Stimulated activated memory B cell treated with anti-CD40 and anti-IgM and Interleukin-4, amounts not matched to agents 10 μg/mL and 1 μg/mL and 100 μg/mL, for 72 hours (primary cell): Measurements from ENCODE around the gene FXN.

Experiments used
- ATAC-seq: fragments of 150-1000 bp; cut with Tn5 transposase; 2 replicates; pipeline ENCODE4 v1.10.0; 2021
- H3K27ac Mint-ChIP-seq: one replicate; pipeline ENCODE4 v1.8.0; 2022; ENCODE audit warnings: mild to moderate bottlenecking, mixed read lengths
- H3K27me3 Mint-ChIP-seq: one replicate; pipeline ENCODE4 v1.8.0; 2022; ENCODE audit warnings: mixed read lengths
- H3K36me3 Mint-ChIP-seq: one replicate; pipeline ENCODE4 v1.8.0; 2022; ENCODE audit warnings: mixed read lengths
- H3K4me1 Mint-ChIP-seq: one replicate; pipeline ENCODE4 v1.8.0; 2022; ENCODE audit warnings: mixed read lengths
- H3K4me3 Mint-ChIP-seq: one replicate; pipeline ENCODE4 v1.8.0; 2022; ENCODE audit warnings: mild to moderate bottlenecking, moderate library complexity, mixed read lengths
- H3K9me3 Mint-ChIP-seq: one replicate; pipeline ENCODE4 v1.8.0; 2022; ENCODE audit warnings: mixed read lengths

The FXN gene

DNA sequence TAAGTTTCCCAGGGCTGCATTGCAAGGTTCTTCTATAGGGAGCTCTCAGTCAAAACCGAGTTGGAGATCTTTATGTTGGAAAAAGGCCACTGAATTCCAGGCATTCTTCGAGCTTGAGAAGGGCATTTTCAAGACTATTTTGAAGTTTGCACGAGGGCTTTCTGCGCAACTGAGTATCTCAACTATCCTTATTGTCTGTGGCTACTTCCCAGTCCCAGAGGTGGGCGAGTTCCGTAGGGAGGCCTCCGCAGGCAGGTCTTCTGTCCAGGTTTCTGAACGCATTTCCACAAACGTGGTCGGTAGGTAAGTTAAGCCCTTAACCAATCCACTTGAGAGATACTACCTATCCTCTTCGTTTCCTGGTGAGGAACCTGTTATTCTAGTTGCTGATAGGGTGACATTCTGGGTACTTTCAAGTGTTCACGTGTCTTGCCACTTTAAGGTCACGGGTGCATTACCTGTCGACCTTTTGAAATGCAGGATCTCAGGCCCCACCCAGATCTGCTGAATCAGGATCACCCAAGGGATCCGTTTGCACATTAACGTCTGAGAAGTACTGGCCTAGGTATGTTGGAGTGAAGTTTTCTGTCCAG lies 87.1 kb downstream of the FXN start:
- Mint-ChIP-seq H3K4me3 (peak overlapping the region; percentile 88), H3K36me3 (no peaks in the 10 kb centered on the region), H3K27me3 (no peaks in the 10 kb centered on the region), H3K9me3 (no peaks in the 10 kb centered on the region), H3K4me1 (peaks cover 25% of the 10 kb centered on the region), H3K27ac (peak overlapping the region; percentile 77)
- ATAC-seq: no peak

GRCh38 chr9:69130456-69131441 lies 95.2 kb downstream of the FXN start:
- H3K27me3 Mint-ChIP-seq: peaks cover 17% of the 10 kb centered on the region
- no peaks in the 10 kb centered on the region for H3K4me1 Mint-ChIP-seq
- H3K9me3 Mint-ChIP-seq: no peaks in the 10 kb centered on the region
- peaks cover 6% of the 10 kb centered on the region for H3K36me3 Mint-ChIP-seq
- no peak for ATAC-seq
- H3K27ac Mint-ChIP-seq: no peak overlapping the region
- H3K4me3 Mint-ChIP-seq: no peak overlapping the region

GRCh38 chr9:69131682-69132081 lies 96.1 kb downstream of the FXN start:
- H3K27ac Mint-ChIP-seq: no peak overlapping the region
- H3K4me3 Mint-ChIP-seq: no peak overlapping the region
- H3K36me3 Mint-ChIP-seq: peaks cover 6% of the 10 kb centered on the region
- no peaks in the 10 kb centered on the region for H3K4me1 Mint-ChIP-seq
- ATAC-seq: no peak
- peaks cover 17% of the 10 kb centered on the region for H3K27me3 Mint-ChIP-seq
- no peaks in the 10 kb centered on the region for H3K9me3 Mint-ChIP-seq

- H3K27ac Mint-ChIP-seq: no peak overlapping the region
- peaks cover 17% of the 10 kb centered on the region for H3K27me3 Mint-ChIP-seq
- no peaks in the 10 kb centered on the region for H3K4me1 Mint-ChIP-seq
- peaks cover 6% of the 10 kb centered on the region for H3K36me3 Mint-ChIP-seq
- H3K4me3 Mint-ChIP-seq: no peak overlapping the region
- no peak for ATAC-seq
- H3K9me3 Mint-ChIP-seq: no peaks in the 10 kb centered on the region
These were observed 96.8 kb downstream of the FXN start for GRCh38 chr9:69132361-69132760.

DNA sequence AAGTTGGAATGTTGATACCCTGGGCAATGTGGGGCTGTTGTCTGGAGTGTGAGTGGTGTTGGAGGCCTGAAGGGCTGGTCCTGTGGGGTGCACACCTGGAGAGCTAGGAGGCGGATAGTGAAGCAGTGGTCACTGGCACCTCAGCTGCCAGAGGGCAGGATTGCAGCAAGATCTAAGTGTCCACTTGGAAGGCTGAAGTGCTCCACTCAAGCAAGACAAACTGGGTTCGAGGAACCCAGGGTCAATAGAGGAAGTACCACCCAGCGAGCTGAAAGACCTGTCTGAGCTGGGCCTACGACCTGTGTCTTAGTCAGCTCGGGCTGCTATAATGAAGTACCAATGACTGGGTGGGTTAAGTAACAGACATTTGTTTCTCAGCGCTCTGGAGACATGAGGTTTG lies 98.9 kb downstream of the FXN start:
- no peaks in the 10 kb centered on the region for H3K9me3 Mint-ChIP-seq
- H3K4me1 Mint-ChIP-seq: no peaks in the 10 kb centered on the region
- H3K27ac Mint-ChIP-seq: no peak overlapping the region
- H3K4me3 Mint-ChIP-seq: no peak overlapping the region
- H3K27me3 Mint-ChIP-seq: peaks cover 17% of the 10 kb centered on the region
- peaks cover 6% of the 10 kb centered on the region for H3K36me3 Mint-ChIP-seq
- ATAC-seq: no peak

DNA sequence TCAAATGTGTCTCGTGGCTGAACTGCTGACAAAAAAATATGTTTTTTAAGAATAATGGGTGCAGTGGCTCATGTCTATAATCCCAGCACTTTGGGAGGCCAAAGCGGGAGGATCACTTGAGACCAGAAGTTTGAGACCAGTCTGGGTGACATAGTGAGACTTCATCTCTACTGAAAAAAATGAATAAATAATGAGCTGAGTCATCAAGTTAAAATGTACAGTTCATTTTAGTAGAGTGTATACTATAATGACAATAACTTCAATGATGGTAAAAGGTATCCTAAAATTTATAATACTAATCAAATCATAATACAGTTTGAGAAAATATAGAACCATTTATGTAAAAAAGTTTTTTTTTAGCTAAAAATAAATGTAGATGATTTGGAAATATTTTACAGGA lies 100.6 kb downstream of the FXN start:
- H3K4me3 Mint-ChIP-seq: no peak overlapping the region
- no peak for ATAC-seq
- no peaks in the 10 kb centered on the region for H3K9me3 Mint-ChIP-seq
- no peaks in the 10 kb centered on the region for H3K4me1 Mint-ChIP-seq
- peaks cover 6% of the 10 kb centered on the region for H3K36me3 Mint-ChIP-seq
- no peak overlapping the region for H3K27ac Mint-ChIP-seq
- H3K27me3 Mint-ChIP-seq: peaks cover 8% of the 10 kb centered on the region

GRCh38 chr9:69136779-69137178 lies 101.2 kb downstream of the FXN start:
- ATAC-seq: no peak
- no peaks in the 10 kb centered on the region for H3K4me1 Mint-ChIP-seq
- H3K4me3 Mint-ChIP-seq: no peak overlapping the region
- H3K27ac Mint-ChIP-seq: no peak overlapping the region
- peaks cover 8% of the 10 kb centered on the region for H3K27me3 Mint-ChIP-seq
- H3K36me3 Mint-ChIP-seq: peaks cover 6% of the 10 kb centered on the region
- H3K9me3 Mint-ChIP-seq: no peaks in the 10 kb centered on the region

DNA sequence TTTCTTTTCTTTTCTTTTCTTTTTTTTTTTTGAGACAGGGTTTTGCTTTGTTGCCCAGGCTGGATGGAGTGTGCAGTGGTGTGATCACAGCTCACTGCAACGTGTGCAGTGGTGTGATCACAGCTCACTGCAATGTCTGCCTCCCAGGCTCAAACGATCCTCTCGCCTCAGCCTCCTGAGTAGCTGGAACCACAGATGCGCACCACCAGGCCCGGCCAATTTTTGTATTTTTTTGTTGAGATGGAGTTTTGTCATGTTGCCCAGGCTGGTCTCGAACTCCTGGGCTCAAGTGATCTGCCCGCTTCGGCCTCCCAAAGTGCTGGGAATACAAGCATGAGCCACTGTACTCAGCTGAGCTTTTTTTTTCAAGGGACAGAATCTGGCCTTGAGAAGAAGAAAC lies 101.8 kb downstream of the FXN start:
- Mint-ChIP-seq H3K27me3 (peaks cover 8% of the 10 kb centered on the region), H3K9me3 (no peaks in the 10 kb centered on the region), H3K27ac (no peak overlapping the region)

DNA sequence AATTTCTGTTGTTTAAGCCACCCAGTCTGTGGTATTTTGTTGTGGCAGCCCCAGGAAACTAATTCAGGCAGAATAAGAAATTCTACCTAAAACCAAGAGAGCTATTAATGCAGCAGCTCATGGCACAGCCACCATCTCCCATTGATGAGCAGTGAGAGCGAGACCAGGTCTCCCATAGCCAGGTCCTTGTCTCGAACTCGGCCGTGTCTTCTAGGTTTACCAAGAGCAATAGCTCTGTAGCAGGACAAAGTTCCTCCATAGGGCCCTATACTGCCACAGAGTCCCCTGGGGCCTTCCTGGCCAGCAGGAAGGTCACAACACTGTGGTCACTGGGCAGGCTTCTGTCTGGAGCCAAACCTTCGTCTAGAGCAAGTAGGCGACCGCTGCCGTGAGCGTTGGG lies 104.0 kb downstream of the FXN start:
- Mint-ChIP-seq H3K36me3 (no peaks in the 10 kb centered on the region), H3K27me3 (no peaks in the 10 kb centered on the region), H3K27ac (no peak overlapping the region), H3K4me1 (no peaks in the 10 kb centered on the region), H3K9me3 (no peaks in the 10 kb centered on the region), H3K4me3 (no peak overlapping the region)
- ATAC-seq: no peak

More for the DNA sequence above, 101.8 kb downstream of the FXN start:
- ATAC-seq: no peak
- peaks cover 6% of the 10 kb centered on the region for H3K36me3 Mint-ChIP-seq
- H3K4me1 Mint-ChIP-seq: no peaks in the 10 kb centered on the region
- no peak overlapping the region for H3K4me3 Mint-ChIP-seq

DNA sequence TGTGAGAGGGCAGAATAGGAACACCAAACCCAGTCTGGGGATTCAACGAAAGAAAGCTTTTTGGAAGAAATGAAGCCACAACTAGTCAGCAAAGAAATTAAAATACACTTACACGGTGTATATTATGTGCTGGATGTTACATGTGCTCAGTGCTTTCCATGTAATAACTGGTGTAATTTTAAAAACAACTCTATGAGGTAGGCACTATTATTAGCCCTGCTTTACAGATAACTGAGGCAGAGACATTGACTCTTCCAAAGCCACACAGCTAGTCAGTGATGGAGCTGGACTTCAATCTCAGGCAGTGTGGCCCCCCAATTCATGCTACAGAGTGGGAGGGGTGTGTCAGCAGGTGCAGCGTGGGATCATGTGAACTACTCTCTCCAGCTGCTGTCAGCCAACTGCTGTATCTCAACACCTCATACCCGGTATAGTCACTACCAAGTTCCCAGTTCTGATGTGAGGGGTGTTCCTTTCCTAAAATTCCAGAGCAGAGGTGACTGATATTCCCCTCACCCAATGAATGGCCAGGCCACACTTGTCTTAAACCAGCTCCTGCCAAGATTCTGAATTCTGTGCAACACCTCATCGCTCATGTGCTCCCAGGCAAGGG lies 104.7 kb downstream of the FXN start:
- Mint-ChIP-seq H3K4me3 (no peak overlapping the region), H3K4me1 (no peaks in the 10 kb centered on the region), H3K9me3 (no peaks in the 10 kb centered on the region), H3K36me3 (no peaks in the 10 kb centered on the region), H3K27ac (no peak overlapping the region), H3K27me3 (no peaks in the 10 kb centered on the region)
- no peak for ATAC-seq

DNA sequence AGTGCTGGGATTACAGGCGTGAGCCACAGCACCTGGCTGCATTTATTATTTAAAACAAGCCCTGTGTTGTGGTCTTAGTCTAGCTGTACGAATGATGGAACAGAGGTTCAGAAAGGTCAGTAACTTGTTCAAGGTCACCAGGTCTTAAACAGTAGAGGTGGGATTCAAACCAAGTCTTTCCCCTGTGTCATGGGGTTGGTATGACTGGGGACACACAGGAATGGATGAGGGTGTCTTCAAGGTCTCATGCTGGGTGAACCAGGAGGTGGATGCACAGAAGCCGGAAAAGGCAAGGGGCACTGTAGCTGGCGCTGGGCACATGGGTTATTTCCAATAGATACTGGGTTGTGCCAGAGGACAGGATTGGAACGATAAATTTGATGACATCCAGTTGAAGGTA lies 106.3 kb downstream of the FXN start:
- no peaks in the 10 kb centered on the region for H3K27me3 Mint-ChIP-seq
- no peak for ATAC-seq
- H3K9me3 Mint-ChIP-seq: no peaks in the 10 kb centered on the region
- H3K27ac Mint-ChIP-seq: no peak overlapping the region
- H3K4me3 Mint-ChIP-seq: no peak overlapping the region
- H3K36me3 Mint-ChIP-seq: no peaks in the 10 kb centered on the region
- no peaks in the 10 kb centered on the region for H3K4me1 Mint-ChIP-seq

DNA sequence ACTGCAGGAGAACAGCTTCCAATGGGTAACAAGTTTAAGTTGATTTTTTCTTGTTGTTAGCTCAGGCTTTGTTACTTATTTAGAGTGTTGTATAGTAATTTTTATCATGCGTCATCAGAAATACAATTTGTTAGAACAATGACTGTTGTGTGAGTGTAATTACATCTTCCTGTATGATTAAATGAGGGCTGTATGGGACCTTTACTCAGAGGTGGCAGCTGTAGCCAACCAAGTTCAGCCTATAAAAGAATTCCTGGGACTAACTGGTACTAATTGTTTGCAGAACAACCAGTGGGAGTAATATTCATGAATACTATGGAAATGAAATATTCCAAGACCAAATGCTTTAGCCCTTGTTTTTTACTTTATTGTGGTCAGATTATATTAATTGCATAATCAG lies 107.7 kb downstream of the FXN start:
- no peak overlapping the region for H3K27ac Mint-ChIP-seq
- ATAC-seq: no peak
- H3K27me3 Mint-ChIP-seq: no peaks in the 10 kb centered on the region
- H3K4me1 Mint-ChIP-seq: no peaks in the 10 kb centered on the region
- H3K9me3 Mint-ChIP-seq: no peaks in the 10 kb centered on the region
- H3K36me3 Mint-ChIP-seq: no peaks in the 10 kb centered on the region
- no peak overlapping the region for H3K4me3 Mint-ChIP-seq

GRCh38 chr9:69145144-69145715 lies 109.7 kb downstream of the FXN start:
- H3K4me1 Mint-ChIP-seq: no peaks in the 10 kb centered on the region
- no peaks in the 10 kb centered on the region for H3K9me3 Mint-ChIP-seq
- H3K4me3 Mint-ChIP-seq: no peak overlapping the region
- H3K36me3 Mint-ChIP-seq: no peaks in the 10 kb centered on the region
- no peak overlapping the region for H3K27ac Mint-ChIP-seq
- H3K27me3 Mint-ChIP-seq: no peaks in the 10 kb centered on the region
- no peak for ATAC-seq

- Mint-ChIP-seq H3K27me3 (no peaks in the 10 kb centered on the region), H3K4me1 (no peaks in the 10 kb centered on the region), H3K27ac (no peak overlapping the region), H3K9me3 (no peaks in the 10 kb centered on the region), H3K36me3 (peaks cover 15% of the 10 kb centered on the region), H3K4me3 (no peak overlapping the region)
- no peak for ATAC-seq
These were observed 111.7 kb downstream of the FXN start for GRCh38 chr9:69147041-69147834.

DNA sequence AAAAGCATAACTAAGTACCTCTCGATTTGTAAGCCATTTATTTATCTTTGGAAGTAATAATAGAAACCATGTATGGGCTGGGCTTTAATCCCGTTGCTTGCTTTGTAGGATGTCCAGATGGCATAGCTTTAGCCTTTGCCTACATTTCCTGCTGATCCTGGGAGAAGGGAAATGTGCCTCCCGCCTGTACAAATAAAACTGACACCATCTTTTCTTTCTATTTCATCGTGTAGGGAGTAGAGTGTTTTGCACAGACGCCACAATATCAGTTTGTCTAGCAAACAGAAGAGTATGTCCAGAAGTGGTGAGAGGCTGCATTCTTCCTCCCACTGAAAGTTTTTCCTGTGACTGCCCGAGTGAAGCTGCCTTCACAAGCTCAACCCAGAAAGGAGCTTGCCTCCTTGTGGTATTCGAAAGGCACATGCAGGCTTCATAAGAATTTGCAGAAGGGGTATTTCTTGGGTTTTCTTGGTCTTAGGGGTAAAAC lies 113.8 kb downstream of the FXN start:
- Mint-ChIP-seq H3K27ac (no peak overlapping the region), H3K4me3 (no peak overlapping the region), H3K36me3 (peaks cover 18% of the 10 kb centered on the region), H3K27me3 (no peaks in the 10 kb centered on the region), H3K4me1 (no peaks in the 10 kb centered on the region), H3K9me3 (no peaks in the 10 kb centered on the region)
- no peak for ATAC-seq
